GM10266 (cell line): ENCODE data around the gene CFAP410.

Source experiments
- DNase-seq: peaks from one replicate; pipeline ENCODE4 v3.0.0; 2012; ENCODE audit errors: extremely low spot score
- TF ChIP-seq, protein P1 (sequence below): IDR thresholded peaks from 2 replicates; pipeline ENCODE4 v1.5.1; 2012; ENCODE audit warnings: mild to moderate bottlenecking, low read depth; ENCODE audit not compliant: control insufficient read depth, insufficient read depth; ENCODE audit errors: missing control alignments

Gene CFAP410

DNA sequence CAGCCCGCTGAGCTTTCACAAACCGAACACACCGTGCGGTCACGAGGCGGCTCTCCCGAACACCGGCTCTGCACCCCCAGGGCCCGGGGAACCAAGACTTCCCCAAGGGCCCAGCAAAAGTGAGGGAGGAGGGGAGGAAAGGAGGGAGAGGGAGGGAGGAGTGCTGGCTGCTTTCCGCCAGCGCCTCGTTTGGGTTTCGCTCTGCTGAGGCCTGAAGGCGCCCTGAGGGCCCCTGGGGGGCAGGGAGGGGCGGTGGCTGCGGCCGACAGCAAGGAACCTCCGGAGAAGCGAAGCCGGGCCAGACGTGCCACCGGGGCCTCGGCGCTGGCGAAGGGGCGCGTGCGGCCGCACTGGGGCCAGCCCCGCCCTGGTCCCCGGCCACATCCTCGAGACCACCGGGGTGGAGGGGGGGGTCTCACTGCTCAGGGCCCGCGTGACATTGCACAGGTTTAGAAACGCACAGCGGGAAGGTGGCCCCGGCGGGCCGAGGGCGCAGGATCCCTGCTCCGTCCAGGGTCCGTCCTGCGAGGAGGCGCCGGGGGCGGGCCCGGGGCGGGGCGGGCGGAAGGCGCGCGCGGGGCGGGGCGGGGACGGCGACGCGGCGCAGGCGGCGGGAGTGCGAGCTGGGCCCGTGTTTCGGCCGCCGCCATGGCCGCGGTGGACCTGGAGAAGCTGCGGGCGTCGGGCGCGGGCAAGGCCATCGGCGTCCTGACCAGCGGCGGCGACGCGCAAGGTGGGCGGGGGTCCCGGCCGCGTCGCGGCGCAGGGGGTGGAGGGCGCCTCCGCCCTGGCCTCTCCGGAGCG lies 39.5 kb downstream of the CFAP410 start, which contains the start of gene PFKL:
Gene PFKL, plus strand, starts transcription at position 596 of the 804 bp plus-strand sequence. Its CDS starts 53 bp downstream, at position 649.
- peak; percentile 97 for DNase-seq
- TF ChIP-seq, protein P1, sequence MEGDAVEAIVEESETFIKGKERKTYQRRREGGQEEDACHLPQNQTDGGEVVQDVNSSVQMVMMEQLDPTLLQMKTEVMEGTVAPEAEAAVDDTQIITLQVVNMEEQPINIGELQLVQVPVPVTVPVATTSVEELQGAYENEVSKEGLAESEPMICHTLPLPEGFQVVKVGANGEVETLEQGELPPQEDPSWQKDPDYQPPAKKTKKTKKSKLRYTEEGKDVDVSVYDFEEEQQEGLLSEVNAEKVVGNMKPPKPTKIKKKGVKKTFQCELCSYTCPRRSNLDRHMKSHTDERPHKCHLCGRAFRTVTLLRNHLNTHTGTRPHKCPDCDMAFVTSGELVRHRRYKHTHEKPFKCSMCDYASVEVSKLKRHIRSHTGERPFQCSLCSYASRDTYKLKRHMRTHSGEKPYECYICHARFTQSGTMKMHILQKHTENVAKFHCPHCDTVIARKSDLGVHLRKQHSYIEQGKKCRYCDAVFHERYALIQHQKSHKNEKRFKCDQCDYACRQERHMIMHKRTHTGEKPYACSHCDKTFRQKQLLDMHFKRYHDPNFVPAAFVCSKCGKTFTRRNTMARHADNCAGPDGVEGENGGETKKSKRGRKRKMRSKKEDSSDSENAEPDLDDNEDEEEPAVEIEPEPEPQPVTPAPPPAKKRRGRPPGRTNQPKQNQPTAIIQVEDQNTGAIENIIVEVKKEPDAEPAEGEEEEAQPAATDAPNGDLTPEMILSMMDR: no peak

DNA sequence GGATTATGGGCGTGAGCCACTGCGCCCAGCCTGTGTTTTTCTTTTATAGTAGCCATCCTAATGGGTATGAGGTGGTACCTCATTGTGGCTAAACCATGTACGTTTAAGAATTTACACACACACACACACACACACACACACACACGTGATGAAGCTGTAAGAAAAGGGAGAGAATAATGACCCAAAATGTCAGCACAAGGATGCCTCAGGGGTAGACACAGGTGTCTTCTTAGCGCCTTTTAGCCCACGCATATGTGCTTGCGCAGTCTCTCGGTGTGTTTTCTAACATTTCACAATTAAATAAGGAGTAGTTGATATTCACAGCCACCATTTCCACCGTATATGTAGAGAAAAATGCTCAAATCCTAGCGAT lies 40.1 kb downstream of the CFAP410 start:
- DNase-seq: peak; percentile 74
- TF ChIP-seq, protein P1: no peak

DNA sequence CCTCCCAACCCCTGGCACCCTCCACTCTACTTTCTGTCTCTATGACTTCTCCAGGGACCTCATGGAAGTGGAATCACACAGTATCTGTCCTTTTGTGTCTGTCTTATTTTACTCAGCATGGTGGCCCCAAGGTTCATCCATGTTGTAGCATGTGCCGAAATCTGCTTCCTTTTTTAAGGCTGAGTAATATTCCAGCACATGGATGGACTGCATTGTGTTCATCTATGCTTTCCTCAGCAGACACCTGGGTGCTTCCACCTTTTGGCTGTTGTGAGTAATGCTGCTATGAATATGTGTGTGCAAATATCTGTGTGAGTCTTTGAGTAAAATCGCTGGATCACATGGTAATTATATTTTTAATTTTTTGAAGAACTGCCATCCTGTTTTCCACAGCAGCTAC lies 40.9 kb downstream of the CFAP410 start:
- TF ChIP-seq, protein P1: no peak
- DNase-seq: no peak

DNA sequence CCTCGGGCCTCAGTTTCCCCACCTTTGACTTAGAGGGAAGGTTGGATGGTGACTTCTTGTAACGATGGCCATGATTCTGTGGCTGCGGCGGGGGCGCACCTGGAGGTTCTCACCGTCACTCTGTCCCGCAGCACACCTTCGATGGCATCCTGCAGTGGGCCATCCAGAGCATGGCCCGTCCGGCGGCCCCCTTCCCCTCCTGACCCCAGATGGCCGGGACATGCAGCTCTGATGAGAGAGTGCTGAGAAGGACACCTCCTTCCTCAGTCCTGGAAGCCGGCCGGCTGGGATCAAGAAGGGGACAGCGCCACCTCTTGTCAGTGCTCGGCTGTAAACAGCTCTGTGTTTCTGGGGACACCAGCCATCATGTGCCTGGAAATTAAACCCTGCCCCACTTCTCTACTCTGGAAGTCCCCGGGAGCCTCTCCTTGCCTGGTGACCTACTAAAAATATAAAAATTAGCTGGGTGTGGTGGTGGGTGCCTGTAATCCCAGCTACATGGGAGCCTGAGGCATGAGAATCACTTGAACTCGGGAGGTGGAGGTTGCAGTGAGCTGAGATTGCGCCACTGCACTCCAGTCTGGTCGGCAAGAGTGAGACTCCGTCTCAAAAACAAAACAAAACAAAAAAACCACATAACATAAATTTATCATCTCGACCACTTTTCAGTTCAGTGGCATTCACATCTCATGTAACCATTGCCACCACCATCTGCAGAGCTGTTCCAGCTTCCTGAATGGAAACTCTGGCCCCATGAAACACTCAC lies 41.5 kb downstream of the CFAP410 start:
- TF ChIP-seq, protein P1: peak; percentile 85
- DNase-seq: peak; percentile 96

DNA sequence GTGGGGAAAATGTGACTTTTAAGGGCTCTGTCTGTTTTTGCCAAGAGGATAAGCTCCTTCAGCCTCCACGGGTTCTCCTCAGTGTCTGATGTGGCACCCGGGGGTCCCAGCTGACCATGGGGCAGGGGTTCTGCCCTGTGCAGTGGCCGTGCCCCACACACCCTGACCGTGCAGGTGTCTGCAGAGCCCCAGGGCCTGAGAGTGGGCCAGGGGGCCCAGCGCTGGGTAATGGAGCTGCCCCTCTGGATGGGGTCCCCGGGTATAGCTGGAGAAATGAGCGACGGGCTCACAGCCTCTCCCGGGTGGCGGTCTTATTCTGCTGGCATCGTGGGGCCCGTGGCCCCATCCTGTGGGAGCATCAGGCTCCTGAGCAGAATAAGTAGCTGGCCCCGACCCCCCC lies 42.3 kb downstream of the CFAP410 start:
- TF ChIP-seq, protein P1: no peak
- DNase-seq: no peak

DNA sequence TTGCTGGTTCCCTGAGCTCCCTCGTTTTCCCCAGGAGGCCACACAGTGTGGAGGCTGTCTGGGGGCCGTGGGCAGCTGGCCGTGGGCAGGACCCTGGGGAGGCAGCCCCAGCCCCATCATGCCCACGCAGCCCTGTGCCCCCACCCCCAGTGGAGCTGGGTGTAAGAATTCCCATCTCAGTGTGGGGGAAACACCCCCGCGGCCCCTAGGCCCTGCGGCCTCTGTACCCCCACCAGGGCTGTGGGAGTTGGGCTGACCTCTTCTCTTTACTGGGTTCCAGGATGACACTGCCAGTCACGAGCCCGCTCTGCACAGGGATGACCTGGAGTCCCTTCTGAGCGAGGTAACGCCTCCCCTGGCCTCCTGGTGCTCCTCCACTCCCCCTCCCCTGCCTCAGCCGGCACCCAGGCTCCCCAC lies 43.1 kb downstream of the CFAP410 start:
- TF ChIP-seq, protein P1: no peak
- DNase-seq: no peak

DNA sequence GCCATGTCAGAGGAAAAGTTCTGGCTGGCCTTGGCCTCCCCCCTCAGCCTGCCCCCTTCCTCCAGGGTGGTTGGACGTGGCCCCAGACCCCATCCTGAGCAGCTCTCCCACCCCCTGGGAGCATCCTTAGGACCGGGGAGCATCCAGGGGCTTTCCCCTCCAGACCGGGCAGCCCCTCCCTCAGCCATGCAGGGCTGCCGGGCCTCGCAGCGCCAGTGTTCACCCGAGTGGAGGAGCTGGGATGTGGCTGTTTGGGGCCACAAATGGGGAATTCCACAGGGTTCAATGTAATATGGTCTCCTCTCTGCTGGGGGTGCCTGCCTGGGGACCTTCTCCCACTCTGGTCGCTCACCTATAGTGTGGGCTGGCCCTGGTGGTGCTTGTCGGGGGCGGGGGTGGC lies 43.5 kb downstream of the CFAP410 start:
- TF ChIP-seq, protein P1: no peak
- peak; percentile 74 for DNase-seq
